SK-N-SH treated with all-trans-retinoic acid at 6 μM for 48 hours (cell line): ENCODE data around the gene ANKDD1A.

Experiments used
- POU6F1 ChIP-seq: fragments of 250-450 bp; sonication (Bioruptor Pico); IDR thresholded peaks from 2 replicates; pipeline ENCODE4 v1.8.0; 2021; ENCODE audit warnings: low read depth, mild to moderate bottlenecking, moderate library complexity, borderline replicate concordance
- TSHZ2 ChIP-seq: fragments of 250-450 bp; sonication (Bioruptor Pico); IDR thresholded peaks from 2 replicates; pipeline ENCODE4 v1.5.0; 2020; ENCODE audit warnings: mild to moderate bottlenecking, moderate library complexity
- ZC3H10 ChIP-seq: fragments of 250-450 bp; sonication (Bioruptor Pico); IDR thresholded peaks from 2 replicates; pipeline ENCODE4 v1.5.1; 2021; ENCODE audit warnings: mild to moderate bottlenecking, moderate library complexity

- no peak for TF ChIP-seq POU6F1
- no peak for TF ChIP-seq ZC3H10
- TF ChIP-seq TSHZ2 (CRISPR knock-in tag): no peak
These were observed 67.6 kb downstream of the ANKDD1A start for GRCh38 chr15:64979252-64979710.
